T-helper 1 cell treated with Interleukin-12 subunit alpha and Interleukin-12 subunit beta and Interleukin-4 antibody, amounts not matched to agents 30 ng/mL and 1 ng/mL, for 36 hours (primary cell): ENCODE data around the gene C8B. TPM values are rescaled to one million over a fixed set of nuclear protein-coding genes. Genes with fewer than 3 reads are reported as not detected.

Experiments used
- intact Hi-C: fragments of 100-400 bp; cut with micrococcal nuclease; formaldehyde crosslinking; loops from one replicate; pipeline ENCODE4 v1.15.1; 2024
- total RNA-seq: library from RNA; stranded (reverse); gene quantifications from 2 replicates; pipeline ENCODE4 v1.2.3, GENCODE V29; 2022

C8B gene
- total RNA-seq, 1 donor from 2014 or later = not detected

- intact Hi-C loops = no loop called here
Measured at GRCh38 chr1:56901716-56902115, 64.1 kb downstream of the C8B start.

- intact Hi-C loops = no loop called here
Measured at GRCh38 chr1:56898879-56899278, 66.9 kb downstream of the C8B start.

GRCh38 chr1:56898005-56898373 lies 67.8 kb downstream of the C8B start:
- intact Hi-C loops = no loop called here

- intact Hi-C loops = no loop called here
Measured at GRCh38 chr1:56897150-56898004, 68.4 kb downstream of the C8B start.

- intact Hi-C loops = no loop called here
Measured at GRCh38 chr1:56894014-56894413, 71.8 kb downstream of the C8B start.

GRCh38 chr1:56890229-56890628 lies 75.6 kb downstream of the C8B start:
- intact Hi-C loops = no loop called here

- intact Hi-C loops = no loop called here
Measured at GRCh38 chr1:56881417-56881816, 84.4 kb downstream of the C8B start.

GRCh38 chr1:56880774-56881173 lies 85.0 kb downstream of the C8B start:
- intact Hi-C loops = no loop called here

Other genes with a start within 250 kb of the C8B start
- not detected in 2 replicates for gene FYB2, start 146.6 kb downstream of the C8B start, total RNA-seq
- gene C8A, start 111.2 kb downstream of the C8B start, total RNA-seq = not detected in 2 replicates